SU-DHL-6 (cell line): ENCODE results near the gene RFX4.

Experiments used
- H2AFZ ChIP-seq: fragments of 200-600 bp; sonication (generic); 2 replicates; pipeline ENCODE4 v1.6.1; 2014; ENCODE audit warnings: low read depth, mild to moderate bottlenecking, moderate library complexity, mixed read lengths, antibody characterized with exemption, low read length; ENCODE audit not compliant: severe bottlenecking
- H3F3A ChIP-seq: fragments of 200-600 bp; shearing (Covaris generic); 2 replicates; pipeline ENCODE4 v1.6.0; 2016; ENCODE audit warnings: antibody characterized with exemption, mild to moderate bottlenecking; ENCODE audit not compliant: insufficient read depth
- H3K27ac ChIP-seq: fragments of 200-600 bp; sonication (generic); 2 replicates; pipeline ENCODE4 v1.5.1; 2016; ENCODE audit warnings: low read depth, mild to moderate bottlenecking, low read length, moderate library complexity, mixed read lengths
- H3K27me3 ChIP-seq: fragments of 200-600 bp; sonication (generic), shearing (Covaris generic); 2 replicates; pipeline ENCODE4 v1.6.0; 2014; ENCODE audit warnings: mild to moderate bottlenecking, low read length
- H3K36me3 ChIP-seq: fragments of 200-600 bp; sonication (generic); 2 replicates; pipeline ENCODE4 v1.6.1; 2014; ENCODE audit warnings: mild to moderate bottlenecking, low read length, mixed read lengths
- H3K4me2 ChIP-seq: fragments of 300-600, 200-600 bp; shearing (Covaris generic), sonication (generic); 2 replicates; pipeline ENCODE4 v1.6.0; 2014; ENCODE audit warnings: low read length, low read depth, mild to moderate bottlenecking; ENCODE audit not compliant: poor library complexity, severe bottlenecking
- H3K4me3 ChIP-seq: fragments of 200-600 bp; sonication (generic); 2 replicates; pipeline ENCODE4 v1.5.1; 2014; ENCODE audit warnings: antibody characterized with exemption, low read length, mild to moderate bottlenecking, mixed read lengths; ENCODE audit not compliant: insufficient read depth, poor library complexity, severe bottlenecking
- H3K79me2 ChIP-seq: fragments of 200-600 bp; sonication (generic); 2 replicates; pipeline ENCODE4 v1.6.1; 2014; ENCODE audit warnings: mild to moderate bottlenecking, low read length, moderate library complexity; ENCODE audit not compliant: insufficient read depth
- H3K9ac ChIP-seq: fragments of 200-600 bp; sonication (generic); 2 replicates; pipeline ENCODE4 v1.7.0; 2014; ENCODE audit warnings: mild to moderate bottlenecking, low read length
- H3K9me2 ChIP-seq: fragments of 200-600 bp; sonication (generic); replicated peaks from 2 replicates; pipeline ENCODE4 v1.6.1; 2014; ENCODE audit warnings: low read length; ENCODE audit not compliant: insufficient read depth
- H3K9me3 ChIP-seq: fragments of 200-600 bp; sonication (generic); 2 replicates; pipeline ENCODE4 v1.6.1; 2014; ENCODE audit warnings: low read length, mixed read lengths; ENCODE audit not compliant: insufficient read depth
- H4K20me1 ChIP-seq: fragments of 200-600 bp; sonication (generic); 2 replicates; pipeline ENCODE4 v1.6.1; 2014; ENCODE audit warnings: low read depth, mild to moderate bottlenecking, antibody characterized with exemption, low read length, moderate library complexity, mixed read lengths
- EZH2phosphoT487 ChIP-seq: fragments of 200-600 bp; sonication (generic), shearing (Covaris generic); conservative IDR thresholded peaks from 2 replicates; pipeline ENCODE4 v1.6.1; 2018; ENCODE audit warnings: mild to moderate bottlenecking, antibody characterized with exemption, low read length, moderate library complexity, mixed read lengths
- TF ChIP-seq, protein P1 (sequence below): fragments of 200-600 bp; sonication (generic); IDR thresholded peaks from one replicate; pipeline ENCODE4 v1.5.1; 2017; ENCODE audit warnings: antibody characterized with exemption, mild to moderate bottlenecking, low read length, moderate library complexity; ENCODE audit not compliant: insufficient read depth, poor library complexity, severe bottlenecking

Gene RFX4

DNA sequence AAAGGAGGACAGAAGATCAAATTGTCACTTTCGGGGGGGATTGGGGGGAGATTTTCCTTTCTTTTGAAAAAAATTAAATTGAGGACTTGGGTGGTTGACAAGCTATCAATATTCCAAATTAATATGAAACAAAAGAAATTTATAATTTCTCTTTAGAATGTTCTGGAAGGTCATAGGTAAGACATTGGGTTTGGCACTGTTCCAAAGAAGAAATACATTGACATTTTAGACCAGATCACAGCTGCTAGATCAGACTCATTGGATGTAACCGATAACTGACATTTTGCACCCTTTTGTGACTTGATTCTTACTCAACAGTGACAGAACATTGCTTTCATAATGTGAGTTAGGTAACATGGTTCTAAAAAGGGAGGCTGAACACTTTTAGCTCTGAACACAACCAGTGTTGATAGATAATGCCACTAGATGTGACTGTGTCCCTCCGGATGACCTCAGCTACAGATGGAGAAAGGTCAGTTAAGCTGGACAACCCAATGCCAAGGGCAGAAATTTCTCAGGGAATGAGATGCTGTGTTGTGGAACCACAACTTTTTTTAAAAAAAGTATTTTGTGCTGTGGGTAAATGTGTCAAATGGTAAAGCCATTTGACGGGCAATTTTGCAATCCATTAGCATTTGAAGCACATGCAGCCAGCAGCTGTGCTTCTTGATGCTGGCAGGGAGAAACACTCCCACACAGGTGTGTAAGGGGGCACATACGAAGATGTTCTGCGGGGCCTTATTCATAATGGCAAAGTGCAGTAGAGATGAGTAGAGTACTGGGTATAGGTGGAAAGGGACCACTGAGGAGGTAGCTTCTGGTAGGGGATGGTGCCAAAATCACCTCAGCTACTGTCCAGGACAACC is 62.9 kb downstream of the RFX4 start:
- Histone ChIP-seq H3K9me3 (no peaks in the 10 kb centered on the region), H3K4me3 (no peak overlapping the region), H4K20me1 (no peaks in the 10 kb centered on the region), H3K9ac (no peak overlapping the region), H3K9me2 (no peaks in the 10 kb centered on the region), H3K79me2 (no peaks in the 10 kb centered on the region), H2AFZ (no peak overlapping the region), H3K27me3 (no peaks in the 10 kb centered on the region), H3K4me2 (no peak overlapping the region), H3K36me3 (no peaks in the 10 kb centered on the region), H3F3A (no peaks in the 10 kb centered on the region), H3K27ac (no peak overlapping the region)
- TF ChIP-seq, protein P1, sequence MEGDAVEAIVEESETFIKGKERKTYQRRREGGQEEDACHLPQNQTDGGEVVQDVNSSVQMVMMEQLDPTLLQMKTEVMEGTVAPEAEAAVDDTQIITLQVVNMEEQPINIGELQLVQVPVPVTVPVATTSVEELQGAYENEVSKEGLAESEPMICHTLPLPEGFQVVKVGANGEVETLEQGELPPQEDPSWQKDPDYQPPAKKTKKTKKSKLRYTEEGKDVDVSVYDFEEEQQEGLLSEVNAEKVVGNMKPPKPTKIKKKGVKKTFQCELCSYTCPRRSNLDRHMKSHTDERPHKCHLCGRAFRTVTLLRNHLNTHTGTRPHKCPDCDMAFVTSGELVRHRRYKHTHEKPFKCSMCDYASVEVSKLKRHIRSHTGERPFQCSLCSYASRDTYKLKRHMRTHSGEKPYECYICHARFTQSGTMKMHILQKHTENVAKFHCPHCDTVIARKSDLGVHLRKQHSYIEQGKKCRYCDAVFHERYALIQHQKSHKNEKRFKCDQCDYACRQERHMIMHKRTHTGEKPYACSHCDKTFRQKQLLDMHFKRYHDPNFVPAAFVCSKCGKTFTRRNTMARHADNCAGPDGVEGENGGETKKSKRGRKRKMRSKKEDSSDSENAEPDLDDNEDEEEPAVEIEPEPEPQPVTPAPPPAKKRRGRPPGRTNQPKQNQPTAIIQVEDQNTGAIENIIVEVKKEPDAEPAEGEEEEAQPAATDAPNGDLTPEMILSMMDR = no peak
- TF ChIP-seq EZH2phosphoT487 = no peak

DNA sequence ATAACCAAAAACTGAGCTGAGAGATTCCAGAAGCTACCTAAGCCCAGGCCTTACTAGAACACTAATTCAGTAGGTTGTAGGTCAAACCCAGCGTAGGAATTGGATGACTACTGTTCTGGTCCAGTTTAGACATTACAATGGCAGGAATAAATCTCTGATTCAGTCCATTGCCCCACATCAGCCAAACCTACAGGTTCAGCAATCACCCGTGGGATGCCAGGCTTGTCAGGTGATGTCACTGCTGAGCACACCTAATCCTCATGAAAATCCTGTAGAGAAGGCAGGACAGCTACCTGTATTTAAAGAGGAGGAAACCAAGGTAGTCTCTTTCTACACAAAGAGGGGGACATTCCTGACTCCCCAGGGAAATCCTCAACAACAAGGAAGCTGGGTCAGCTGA is 63.7 kb downstream of the RFX4 start:
- Histone ChIP-seq H3K27me3 (no peaks in the 10 kb centered on the region), H3K79me2 (no peaks in the 10 kb centered on the region), H3F3A (no peaks in the 10 kb centered on the region), H4K20me1 (no peaks in the 10 kb centered on the region), H2AFZ (no peak overlapping the region), H3K9me2 (no peaks in the 10 kb centered on the region), H3K4me3 (no peak overlapping the region), H3K4me2 (no peak overlapping the region), H3K36me3 (no peaks in the 10 kb centered on the region), H3K9me3 (no peaks in the 10 kb centered on the region), H3K27ac (no peak overlapping the region), H3K9ac (no peak overlapping the region)
- TF ChIP-seq, protein P1 = no peak
- no peak for TF ChIP-seq EZH2phosphoT487

DNA sequence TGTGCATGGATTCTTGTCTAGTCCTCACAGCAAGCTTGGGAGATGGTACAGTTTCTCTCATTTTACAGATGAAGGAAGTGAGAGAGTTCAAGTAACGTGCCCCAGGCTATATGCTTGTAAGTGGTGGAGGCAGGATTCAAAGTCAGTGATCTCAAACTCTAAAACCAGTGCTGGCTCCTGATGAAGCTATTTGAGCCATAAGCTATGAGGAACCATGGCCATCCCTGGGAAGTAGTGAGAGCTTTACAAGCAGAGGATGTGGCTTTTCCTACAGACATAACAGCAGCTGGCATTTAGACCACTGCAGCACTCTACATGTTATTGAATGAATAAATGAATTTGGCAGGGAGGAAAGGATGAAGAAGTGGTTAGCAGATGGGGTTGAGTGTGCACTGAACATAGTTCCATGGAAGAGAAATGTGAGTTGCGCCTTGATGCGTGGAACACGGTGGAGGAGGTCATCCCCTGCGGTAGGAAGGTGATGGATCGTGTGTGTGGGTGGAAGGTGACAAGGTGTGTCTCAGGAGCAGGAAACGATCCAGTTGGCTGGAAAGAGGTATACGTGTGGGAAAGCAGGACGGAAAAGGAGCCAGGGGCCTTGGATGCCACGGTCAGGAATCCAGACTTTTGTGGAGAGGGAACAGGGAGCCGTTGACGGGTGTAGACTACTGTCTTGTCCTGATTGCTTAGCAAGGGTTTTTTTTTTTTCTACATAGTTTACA is 65.2 kb downstream of the RFX4 start:
- Histone ChIP-seq H3K36me3 (no peaks in the 10 kb centered on the region), H3F3A (no peaks in the 10 kb centered on the region), H3K27ac (no peak overlapping the region), H3K9me3 (no peaks in the 10 kb centered on the region), H3K79me2 (no peaks in the 10 kb centered on the region), H3K4me2 (no peak overlapping the region), H2AFZ (no peak overlapping the region), H4K20me1 (no peaks in the 10 kb centered on the region), H3K27me3 (no peaks in the 10 kb centered on the region), H3K9me2 (no peaks in the 10 kb centered on the region), H3K4me3 (no peak overlapping the region), H3K9ac (no peak overlapping the region)
- TF ChIP-seq, protein P1 = no peak
- no peak for TF ChIP-seq EZH2phosphoT487
